Hematopoietic multipotent progenitor cell treated with erythropoietin and hydrocortisone succinate and interleukin-3 and kit ligand, for 17 days (in vitro differentiated cells): ENCODE results near the gene RNF182.
"Not testable (repeated sequence)": the region's sequence is repeated elsewhere in the genome, so short reads cannot be mapped to it uniquely, and the experiment has no call there.

ENCODE experiments used
- DNase-seq: peaks from one replicate; pipeline ENCODE4 v3.0.0-alpha.2; 2015; ENCODE audit warnings: low spot score

Gene RNF182

GRCh38 chr6:14002176-14002947 is 77.6 kb downstream of the RNF182 start:
- DNase-seq = no peak

GRCh38 chr6:14004258-14004657 is 79.5 kb downstream of the RNF182 start:
- DNase-seq = no peak

GRCh38 chr6:14008809-14009208 is 84.1 kb downstream of the RNF182 start:
- no peak for DNase-seq

GRCh38 chr6:14009431-14009830 is 84.7 kb downstream of the RNF182 start:
- DNase-seq = no peak

GRCh38 chr6:14010275-14010674 is 85.5 kb downstream of the RNF182 start:
- DNase-seq = no peak

GRCh38 chr6:14012313-14013030 is 87.7 kb downstream of the RNF182 start:
- no peak for DNase-seq

GRCh38 chr6:14015964-14016363 is 91.2 kb downstream of the RNF182 start:
- DNase-seq = no peak

GRCh38 chr6:14016432-14016831 is 91.7 kb downstream of the RNF182 start:
- DNase-seq = no peak

- DNase-seq = no peak
Observed at GRCh38 chr6:14016935-14017625, 92.3 kb downstream of the RNF182 start.

GRCh38 chr6:14017626-14018475 is 93.1 kb downstream of the RNF182 start:
- DNase-seq = no peak

- DNase-seq = not testable (repeated sequence)
Observed at GRCh38 chr6:14018559-14018958, 93.8 kb downstream of the RNF182 start.

GRCh38 chr6:14020551-14020950 is 95.8 kb downstream of the RNF182 start:
- DNase-seq = no peak

GRCh38 chr6:14021449-14021848 is 96.7 kb downstream of the RNF182 start:
- DNase-seq = no peak

GRCh38 chr6:14022673-14023072 is 97.9 kb downstream of the RNF182 start:
- DNase-seq = no peak

- DNase-seq = no peak
Observed at GRCh38 chr6:14023855-14024254, 99.1 kb downstream of the RNF182 start.

- DNase-seq = no peak
Observed at GRCh38 chr6:14025160-14025559, 100.4 kb downstream of the RNF182 start.

GRCh38 chr6:14026831-14027539 is 102.2 kb downstream of the RNF182 start:
- DNase-seq = no peak

- no peak for DNase-seq
Observed at GRCh38 chr6:14028631-14029030, 103.9 kb downstream of the RNF182 start.

GRCh38 chr6:14029605-14030004 is 104.9 kb downstream of the RNF182 start:
- DNase-seq = no peak
